GF-D8 (cell line): ENCODE results near the gene ZNF444.
"Not testable (repeated sequence)": the region's sequence is repeated elsewhere in the genome, so short reads cannot be mapped to it uniquely, and the experiment has no call there.

Experiments used
- DNase-seq: peaks from one replicate; lab custom pipeline; 2025; lab: John Stamatoyannopoulos, UW

The ZNF444 gene

DNA sequence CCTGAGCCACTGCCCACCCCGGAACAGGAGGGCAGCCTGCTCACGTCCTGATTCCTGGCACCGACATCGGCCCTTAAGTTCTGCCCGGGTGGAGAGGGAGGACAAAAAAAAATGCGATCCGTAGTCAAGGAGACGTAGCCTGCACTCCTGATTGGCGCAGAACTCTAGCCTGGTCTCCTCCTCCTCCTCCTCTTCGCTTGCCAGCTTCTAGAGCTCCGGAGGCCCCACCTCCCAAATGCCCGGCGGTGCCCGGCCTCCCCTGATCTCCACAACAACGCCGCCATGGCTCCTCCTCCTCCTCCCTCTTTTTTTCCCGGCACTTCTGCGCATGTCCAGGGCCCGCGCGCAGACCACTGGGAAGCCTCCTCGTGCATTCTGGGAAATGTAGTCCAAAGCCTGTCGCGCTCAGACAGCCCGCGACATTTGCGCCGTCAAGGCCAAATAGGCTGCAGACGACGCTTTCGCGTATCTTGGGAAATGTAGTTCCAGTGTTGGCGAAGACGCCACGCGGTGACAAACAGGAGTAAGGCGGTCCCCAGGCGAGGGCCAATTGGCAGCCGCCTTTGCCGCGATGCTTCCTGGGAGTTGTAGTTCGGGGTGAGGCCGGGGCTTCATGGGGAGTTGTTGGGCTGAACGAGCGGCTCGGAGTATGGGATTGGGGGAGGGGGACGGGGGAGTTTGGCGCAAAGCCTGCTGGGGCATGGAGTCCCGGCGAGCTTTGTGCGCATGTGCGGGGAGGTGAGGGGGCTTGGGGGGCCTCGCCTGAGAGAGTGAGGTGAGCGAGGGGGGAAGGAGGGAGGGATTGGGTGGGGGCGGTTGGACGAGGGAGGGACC lies at the start of gene ZNF444:
Gene ZNF444, plus strand, starts transcription at position 705 of the 834 bp plus-strand sequence. CDS start 5,625 bp downstream, outside the sequence.
- DNase-seq: peak; percentile 96

DNA sequence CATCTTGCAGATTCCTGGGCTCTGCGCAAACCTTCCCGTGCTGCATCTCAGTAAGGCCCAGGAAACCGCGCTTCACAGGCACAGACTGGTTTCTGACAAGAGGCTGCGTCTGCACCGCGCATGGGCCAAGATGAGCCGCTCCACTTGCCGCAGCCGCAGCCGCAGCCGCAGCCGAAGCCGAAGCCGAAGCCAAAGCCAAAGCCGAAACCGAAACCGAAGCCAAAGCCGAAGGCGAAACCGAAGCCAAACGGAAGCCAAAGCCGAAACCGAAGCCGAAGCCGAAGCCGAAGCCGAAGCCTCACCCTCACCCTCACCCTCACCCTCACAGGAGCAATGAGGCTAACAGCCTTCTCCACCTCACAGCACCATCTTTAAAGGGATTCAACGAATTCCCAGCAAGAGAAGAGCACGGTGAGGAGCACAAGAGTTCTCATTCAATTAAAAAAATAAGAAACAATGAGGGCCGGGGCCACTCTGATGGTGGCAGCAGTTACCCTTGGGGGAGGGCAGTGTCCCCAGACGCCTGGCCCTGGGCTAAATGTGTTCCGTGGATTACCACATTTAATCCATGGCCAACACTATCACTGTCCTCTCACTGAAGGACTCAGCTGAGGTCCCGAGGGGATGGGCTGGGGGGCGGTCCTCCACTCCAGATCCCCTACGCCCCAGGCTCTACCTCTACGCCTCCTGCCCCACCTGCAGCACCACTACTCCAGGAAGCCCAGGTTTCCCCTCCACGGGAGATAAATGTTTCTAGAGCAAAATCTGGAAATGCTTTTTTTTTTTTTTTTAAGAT lies 49.1 kb upstream of the ZNF444 start:
- no peak for DNase-seq

DNA sequence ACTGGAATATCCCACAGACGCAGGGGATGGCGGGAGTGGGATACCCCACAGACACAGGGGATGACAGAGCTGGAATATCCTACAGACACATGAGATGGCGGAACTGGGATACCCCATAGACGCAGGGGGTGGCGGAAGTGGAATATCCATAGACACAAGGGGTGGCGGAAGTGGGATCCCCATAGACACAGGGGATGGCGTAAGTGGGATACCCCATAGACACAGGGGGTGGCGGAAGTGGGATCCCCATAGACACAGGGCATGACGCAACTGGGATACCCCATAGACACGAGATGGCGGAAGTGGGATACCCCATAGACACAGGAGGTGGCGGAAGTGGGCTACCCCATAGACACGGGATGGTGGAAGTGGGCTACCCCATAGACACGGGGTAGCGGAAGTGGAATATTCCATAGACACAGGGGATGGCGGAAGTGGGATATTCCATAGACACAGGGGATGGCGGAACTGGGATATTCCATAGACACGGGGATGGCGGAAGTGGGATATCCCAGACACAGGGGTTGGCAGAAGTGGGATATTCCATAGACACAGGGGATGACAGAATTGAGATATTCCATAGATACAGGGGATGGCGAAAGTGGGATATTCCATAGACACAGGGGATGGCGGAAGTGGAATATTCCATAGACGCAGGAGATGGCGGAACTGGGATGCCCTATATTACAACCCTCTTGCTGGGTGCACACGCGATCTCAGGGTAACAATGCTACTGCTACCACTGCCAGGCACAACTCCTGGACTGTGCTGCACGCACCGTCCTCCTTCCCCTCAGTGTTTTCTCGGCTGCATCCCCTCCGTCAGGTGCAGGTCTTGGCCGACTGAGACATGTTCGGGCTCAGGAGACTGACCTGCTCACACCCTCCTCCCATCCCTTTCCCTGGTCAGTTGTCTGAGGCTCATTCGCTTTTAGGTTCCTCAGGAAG lies 48.1 kb upstream of the ZNF444 start:
- no peak for DNase-seq

DNA sequence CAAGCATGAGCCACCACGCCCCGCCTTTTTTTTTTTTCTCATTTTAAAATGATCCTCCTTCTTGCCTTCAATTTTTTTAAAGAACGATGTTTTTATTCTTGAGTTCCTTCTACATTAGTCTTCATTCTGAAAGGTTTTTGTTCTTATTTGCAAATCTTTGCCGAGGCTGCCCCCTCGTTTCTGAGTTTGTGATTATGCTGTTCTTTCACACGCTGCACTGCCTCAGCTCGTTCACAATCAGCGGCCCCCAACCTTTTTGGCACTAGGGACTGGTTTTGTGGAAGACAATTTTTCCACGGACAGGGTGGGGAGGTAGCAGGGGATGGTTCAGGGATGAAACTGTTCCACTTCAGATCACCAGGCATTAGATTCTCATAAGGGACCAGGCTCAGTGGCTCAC lies 46.6 kb upstream of the ZNF444 start:
- DNase-seq: no peak

DNA sequence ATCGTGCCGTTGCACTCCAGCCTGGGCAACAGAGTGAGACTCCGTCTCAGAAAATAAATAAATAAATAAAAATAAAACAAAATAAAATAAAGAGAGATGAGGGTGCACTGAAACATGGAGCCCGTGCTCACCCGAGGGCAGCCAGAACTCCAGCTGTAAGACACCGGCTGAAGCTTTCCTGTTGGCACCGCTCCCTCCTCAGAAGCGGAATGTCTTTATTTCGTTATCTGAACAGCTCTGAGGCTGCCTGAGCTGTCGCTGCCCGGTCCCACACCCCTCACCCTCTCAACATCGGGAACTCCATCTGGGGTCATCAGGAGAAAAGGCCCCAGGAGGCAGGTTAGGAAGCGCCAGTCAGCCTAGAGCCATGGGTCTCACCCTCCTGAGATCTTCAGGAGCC lies 44.4 kb upstream of the ZNF444 start:
- DNase-seq: no peak

DNA sequence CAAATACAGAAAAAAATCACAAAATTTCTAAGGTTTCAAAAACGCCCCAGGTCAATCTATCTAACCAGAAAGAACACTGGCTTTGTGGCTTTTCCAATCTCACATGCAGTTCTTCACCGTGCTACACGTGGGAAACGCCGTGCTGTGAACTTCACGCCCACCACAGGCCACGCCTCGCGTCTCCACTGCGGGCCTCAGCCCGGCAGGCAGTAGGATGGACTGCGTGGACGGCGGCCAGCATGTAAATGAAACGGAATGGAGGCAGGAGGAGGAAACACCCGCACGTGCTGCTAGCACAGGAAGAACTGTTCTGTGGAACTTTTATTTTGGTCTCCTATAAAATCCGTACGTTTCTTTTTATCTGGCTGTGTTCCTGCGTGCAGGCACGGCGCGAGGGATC lies 43.8 kb upstream of the ZNF444 start:
- DNase-seq: no peak

DNA sequence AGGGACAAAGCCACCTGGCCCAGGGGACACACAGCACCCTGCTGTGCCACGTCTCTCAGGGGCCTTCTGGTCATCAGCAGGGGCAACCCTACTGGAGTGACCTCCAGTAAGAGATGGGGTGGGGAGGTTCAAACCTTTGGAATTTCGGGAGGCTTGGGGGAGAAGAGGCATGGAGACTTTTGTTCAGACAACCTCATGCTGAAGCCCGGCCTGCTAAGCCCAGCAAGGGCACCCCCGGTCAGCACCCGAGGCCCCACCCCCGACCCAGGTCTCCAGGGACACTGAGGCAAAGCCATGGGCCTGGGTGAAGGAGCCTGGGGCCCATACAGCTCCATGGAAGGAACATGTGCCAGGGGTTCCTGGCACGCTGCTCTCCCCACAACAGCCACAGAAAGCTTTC lies 43.3 kb upstream of the ZNF444 start:
- DNase-seq: no peak

DNA sequence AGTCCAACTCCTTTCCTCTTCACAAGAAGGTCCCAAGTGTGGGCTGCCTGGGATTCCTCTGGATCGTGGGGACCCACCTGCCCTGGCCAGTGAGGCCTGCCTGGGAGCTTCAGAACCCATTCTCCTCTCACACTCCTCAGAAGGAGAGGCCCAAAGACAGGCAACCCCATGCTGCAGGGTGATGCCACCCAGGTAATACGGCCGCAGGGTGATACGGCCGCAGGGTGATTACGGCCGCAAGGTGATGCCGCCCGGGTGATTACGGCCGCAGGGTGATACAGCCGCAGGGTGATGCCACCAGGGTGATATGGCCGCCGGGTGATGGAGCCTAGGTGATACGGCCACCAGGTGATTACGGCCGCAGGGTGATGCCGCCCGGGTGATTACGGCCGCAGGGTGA lies 42.9 kb upstream of the ZNF444 start:
- DNase-seq: not testable (repeated sequence)

DNA sequence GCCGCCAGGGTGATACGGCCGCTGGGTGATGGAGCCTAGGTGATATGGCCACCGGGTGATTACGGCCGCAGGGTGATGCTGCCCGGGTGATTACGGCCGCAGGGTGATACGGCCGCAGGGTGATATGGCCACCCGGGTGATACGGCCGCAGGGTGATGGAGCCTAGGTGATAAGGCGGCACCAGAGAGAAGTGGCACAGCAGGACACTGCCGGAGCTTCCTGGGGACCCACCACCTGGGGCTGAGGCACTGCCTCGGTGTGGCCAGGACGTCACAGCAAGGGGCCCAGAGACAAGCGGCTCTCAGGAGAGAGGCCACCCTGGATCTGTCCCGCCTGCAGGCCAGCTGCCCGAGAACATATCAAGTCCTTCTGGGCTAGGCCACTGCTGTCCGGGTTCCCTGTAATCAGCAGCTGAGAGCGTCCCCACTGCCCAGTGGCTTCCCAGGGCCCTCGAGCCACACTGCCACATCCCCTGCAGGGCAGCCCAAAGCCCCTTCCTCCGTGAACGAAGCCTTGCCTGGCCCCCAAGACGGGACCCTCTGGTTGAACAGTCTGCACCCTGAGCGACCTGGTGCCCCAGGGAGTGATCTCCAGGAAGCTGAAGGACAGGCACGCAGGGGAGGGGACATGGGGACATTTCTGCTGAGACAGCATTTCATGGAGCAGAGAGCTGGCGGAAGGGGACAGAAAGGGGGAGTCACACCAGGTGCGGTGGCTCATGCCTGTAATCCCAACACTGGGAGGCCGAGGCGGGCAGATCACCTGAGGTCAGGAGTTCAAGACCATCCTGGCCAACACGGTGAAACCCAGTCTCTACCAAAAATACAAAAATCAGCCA lies 42.1 kb upstream of the ZNF444 start:
- no peak for DNase-seq

DNA sequence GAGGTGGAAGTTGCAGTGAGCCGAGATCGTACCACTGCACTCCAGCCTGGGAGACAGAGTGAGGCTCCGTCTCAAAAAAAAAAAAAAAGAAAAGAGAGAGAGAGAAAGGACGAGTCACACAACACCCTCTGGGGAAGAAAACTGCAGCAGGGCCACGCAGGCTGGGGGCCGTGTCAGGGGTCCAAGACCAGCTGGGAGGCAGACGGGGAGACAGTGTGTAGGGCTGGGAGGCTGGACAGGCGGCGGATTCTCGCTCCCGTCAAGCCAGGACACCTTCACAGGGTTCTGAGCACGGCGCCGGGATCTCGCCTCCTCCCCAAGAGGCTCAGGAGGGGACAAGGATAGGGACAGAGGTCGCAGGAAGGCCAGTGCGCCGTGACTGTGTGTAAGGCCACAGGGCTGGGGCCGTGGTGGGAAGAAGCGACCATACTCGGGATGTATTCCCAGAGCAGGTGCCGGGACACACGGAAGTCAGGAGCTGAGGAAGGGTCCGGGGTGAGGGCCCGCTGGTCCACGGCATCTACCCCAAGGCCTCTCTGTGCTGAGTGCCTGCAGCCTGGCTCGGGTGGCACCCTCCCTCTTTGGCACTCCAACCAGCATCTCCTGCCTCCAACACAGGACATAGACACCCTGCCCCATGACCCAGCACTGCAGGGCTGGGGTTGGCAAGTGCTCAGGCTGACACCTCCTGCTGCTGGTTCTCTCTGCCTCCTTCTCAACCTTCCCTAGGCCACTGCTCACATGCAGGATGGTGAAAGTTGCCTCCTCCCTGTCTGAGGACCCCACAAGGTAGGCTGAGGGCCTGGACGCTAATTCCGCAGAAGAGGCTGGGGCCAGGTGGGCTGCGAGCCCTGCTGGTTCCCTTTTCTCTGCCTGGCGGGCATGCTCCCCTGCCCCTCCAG lies 41.2 kb upstream of the ZNF444 start:
- DNase-seq: no peak

DNA sequence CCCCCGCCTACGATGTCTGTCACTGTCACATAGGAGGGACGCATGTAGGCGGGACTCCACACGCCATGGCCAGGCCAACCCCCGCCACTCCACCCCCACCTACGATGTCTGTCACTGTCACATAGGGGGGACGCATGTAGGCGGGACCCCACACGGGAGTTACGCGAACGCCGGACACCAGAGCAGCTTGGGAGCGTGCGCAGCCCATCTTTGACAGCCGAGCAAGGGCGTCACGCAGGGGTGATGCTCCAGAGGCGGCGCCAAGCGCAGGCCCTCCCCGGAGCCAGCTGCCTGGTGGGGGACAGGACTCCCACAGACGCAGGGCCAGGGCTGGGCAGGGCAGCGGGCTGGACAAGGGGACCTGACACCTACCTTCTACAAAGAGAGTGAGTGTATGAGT lies 40.0 kb upstream of the ZNF444 start:
- DNase-seq: no peak

DNA sequence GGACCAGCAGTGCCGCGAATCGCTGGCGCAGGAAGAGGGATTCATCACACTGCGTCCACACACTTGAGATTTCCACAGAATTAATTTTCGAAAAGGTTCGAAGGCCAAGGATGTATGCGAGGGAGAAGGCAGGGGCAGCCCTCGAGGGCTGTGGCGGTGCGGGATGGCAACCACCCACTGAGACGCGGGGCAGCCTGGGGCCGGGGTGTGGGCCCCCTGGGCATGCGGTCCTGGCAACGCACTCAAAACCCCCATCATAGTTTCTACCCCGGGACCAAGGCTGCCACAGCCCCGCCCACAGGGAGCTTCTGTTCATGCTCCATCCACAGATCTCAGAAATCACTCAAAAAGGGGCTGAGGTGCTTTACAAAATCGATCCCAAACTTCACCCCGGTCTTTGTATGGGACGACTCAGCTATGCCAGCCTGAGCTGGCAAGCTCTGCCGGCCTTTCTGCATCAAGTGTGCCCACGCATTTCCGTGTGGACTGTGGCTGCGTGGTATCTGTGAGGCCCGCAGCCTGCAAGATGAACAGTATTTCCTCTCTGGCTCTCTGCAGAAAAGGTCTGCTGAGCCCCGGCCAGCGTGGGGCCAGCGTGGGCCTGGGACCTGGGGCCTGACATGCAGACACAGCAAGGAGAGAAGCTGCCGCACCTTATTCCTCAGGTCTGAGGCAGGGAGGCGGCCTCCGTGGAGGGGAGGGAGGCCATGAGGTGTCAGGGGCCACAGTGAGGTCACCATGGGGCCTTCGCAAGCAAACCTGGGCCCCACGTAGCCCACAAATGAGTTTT lies 39.1 kb upstream of the ZNF444 start:
- DNase-seq: no peak

DNA sequence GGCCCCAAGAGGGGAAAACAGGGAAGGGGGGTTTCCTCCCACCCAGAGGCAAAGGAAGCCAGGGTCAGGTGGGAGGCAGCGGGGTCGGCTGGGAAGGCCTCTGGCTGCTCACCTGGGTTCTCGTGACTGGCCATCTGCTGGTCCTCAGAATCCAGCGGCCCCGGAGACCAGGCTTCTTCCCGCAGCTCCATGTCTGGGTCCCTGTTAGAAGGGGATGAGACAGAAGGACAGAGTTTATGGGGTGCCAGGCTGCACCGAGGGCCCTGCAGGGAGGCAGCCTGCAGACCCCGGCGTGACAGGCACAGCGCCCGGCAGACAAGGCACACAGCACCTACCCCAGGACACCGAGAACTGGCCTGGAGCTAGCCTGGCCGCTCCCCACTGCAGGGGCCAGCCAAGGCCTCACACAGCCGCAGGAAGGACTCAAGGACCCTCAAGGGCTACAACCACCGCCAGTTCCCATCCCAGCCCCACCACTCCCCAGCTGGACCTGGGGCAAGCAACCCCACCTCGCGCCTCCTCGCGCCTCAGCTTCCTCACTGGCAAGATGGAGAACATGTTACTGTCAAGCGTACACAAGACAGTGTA lies 38.0 kb upstream of the ZNF444 start:
- no peak for DNase-seq

DNA sequence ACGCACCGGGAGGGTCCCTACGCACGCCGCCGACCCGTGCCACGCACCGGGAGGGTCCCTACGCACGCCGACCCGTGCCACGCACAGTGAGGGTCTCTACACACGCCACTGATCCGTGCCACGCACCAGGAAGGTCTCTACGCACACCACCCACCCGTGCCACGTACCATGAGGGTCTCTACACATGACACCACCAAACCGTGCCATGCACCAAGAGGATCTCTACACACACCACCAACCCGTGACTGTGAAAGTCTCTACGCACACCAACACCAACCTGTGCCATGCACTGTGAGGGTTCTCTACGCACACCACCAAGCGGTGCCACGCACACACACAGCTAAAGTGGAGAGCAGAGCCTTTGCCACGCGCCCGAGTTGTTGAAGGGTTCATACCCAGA lies 36.7 kb upstream of the ZNF444 start:
- no peak for DNase-seq

DNA sequence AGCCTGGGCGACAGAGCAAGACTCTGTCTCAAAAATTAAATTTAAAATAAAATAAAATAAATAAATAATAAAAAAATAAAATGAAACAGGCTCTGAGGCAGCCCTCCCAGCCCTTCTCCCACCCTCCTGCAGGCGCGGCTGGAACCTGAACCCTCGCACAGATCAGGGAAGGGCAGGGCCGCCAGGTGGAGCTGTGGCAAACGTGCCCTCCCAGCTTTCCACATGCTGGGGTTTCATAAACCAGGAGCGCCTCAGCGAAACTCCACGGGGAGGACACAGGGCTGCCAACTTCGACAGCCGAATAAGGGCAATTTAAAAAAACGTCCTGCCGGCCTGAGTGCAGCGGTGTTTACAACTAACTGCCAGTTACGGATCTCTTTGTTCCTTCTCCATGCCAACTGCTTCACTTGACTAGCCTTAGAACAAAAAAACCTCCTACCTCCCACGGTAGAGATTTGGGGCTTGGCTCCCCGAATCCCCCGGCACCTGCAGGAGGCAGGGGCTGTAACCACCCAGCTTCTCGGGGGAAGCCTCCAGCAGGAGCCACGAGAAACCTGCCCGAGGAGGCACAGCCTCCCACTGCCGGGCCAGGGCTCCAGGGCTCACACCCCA lies 35.9 kb upstream of the ZNF444 start:
- peak; percentile 31 for DNase-seq

DNA sequence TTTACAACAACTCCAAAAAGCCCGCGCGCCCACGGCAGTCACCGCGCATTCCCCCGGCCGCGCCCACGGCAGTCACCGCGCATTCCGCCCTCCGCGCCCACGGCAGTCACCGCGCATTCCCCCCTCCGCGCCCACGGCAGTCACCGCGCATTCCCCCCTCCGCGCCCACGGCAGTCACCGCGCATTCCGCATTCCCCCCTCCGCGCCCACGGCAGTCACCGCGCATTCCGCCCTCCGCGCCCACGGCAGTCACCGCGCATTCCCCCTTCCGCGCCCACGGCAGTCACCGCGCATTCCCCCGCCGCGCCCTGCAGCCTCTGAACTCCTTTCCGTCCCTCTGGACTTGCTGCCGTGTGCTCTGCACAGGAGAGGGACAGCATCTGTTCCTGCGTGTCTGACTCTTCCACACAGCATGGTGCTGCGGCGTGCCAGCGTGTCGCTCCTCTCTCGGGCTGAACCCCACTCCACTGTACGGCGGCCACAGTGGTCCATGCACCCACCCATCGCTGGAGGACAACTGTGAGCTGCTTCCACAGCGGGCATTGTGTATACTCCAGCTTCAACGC lies 35.2 kb upstream of the ZNF444 start:
- not testable (repeated sequence) for DNase-seq

DNA sequence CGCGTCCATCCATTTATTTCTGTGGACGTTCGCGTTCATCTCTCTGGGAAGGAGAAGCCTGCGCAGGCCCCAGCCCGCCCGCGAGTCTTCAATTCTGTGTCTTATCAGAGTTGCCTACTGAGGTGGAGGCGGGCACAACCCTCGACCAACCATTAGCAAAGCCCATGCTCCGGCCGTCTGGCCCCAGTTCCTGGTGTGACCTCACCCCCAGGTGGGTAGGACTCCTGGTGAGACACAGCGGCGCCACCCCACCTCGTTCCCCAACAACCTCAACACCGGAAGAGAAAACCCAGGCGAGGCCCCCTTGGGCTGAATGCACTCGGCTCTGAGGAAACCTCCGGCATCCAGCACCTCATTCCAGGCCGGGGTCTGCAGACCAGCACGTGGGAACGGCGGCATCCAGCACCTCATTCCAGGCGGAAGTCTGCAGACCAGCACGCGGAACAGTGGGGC lies 34.7 kb upstream of the ZNF444 start:
- DNase-seq: no peak

DNA sequence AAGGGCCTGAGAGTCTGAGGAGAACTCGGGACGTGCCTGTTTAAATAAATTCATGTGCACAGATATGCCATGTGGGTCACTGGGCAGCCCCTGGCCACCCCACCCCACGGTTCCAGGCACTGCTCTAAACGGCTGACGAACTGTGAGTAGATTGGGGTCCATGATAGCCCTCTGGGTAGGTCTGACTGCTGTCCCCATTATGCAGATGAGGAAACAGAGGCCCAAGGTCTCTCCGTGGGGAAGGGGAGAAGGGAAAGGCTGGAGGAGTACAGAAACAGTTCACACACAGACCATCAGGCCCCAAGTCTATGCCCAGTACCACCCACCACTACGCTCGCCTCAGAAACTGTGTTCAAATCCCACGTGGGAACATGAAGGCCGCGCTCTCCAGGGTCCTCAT lies 34.1 kb upstream of the ZNF444 start:
- no peak for DNase-seq
